GM15510 (cell line): ENCODE results near the gene TERT.

ENCODE experiments used
- POLR2A ChIP-seq: IDR thresholded peaks from 3 replicates; pipeline ENCODE4 v1.6.1; 2011; ENCODE audit warnings: borderline replicate concordance; ENCODE audit not compliant: insufficient read length; ENCODE audit errors: extremely low read depth

The TERT gene

DNA sequence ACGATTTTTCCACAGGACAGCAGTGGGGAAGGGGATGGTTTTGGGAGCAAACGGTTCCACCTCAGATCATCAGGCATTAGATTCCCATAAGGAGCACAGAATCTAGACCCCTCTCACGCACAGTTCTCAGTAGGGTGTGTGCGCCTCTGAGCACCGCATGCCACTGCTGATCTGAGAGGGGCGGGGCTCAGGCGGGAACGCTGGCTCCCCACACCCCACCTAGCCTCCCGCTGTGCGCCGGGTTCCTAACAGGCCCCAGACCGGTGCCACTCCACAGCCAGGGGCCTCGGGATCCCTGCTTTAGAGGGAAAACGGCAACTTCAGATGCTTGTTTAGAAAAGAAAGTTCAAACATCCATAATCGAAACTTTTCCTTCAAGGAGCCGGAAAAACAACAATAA is 20.4 kb downstream of the TERT start:
- TF ChIP-seq POLR2A = no peak

DNA sequence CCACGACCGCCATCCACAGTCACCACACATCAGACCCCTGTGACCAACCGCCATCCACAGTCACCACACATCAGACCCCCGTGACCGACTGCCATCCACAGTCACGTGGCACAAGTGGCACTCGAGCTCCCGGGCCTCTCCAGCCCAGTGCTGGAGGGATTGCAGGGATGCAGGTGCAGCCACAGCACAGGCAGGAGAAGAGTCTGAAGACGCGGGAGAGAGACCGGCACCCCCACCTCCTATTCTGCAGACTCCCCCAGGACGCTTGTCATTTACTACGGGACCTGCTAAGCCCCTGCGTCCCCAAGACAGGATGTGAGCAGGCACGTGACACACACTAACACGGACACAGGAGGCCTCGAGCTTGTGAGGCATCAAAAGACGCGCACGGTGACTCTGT is 21.1 kb downstream of the TERT start:
- TF ChIP-seq POLR2A = no peak

- TF ChIP-seq POLR2A = no peak
Measured at GRCh38 chr5:1272201-1272600, 22.7 kb downstream of the TERT start.

- TF ChIP-seq POLR2A = no peak
Measured at GRCh38 chr5:1270933-1271914, 23.6 kb downstream of the TERT start.

- no peak for TF ChIP-seq POLR2A
Measured at GRCh38 chr5:1270426-1270825, 24.4 kb downstream of the TERT start.

DNA sequence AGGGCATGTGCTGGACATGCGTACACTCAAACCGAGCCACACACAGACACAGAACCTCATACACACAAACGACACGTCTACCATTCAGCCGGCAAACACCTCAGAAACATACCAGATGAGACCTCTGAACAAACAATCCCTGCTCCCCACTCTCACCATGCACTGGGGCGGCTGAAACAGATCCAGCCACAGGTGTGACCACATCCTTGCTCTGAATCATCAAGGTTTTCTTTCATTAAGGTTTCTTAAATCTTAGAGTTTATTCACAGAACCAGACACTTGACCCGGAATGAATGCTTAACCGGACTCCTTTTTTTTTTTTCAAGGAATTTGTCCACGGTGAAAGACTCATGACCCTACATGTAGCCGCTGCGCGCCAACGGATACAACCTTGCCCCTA is 26.2 kb downstream of the TERT start:
- TF ChIP-seq POLR2A = no peak

DNA sequence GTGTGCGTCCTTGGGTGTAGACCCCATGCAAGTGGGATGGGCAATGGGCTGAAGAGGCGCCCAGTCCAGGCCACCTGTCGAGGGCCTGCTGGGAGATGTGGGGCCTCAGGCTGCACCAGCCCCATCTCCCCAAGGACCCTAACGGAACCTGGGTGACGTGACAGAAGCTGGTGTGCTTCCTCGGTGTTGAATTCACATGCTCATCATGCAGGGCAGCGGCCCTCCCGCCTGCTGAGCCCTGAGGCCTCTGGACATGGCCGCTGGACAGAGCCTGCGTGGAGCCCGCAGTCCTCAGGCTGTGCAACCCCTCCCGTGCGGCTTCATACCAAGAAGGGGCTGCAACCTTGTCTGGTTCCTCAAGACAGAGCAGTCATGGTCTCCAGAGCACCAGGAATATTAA is 26.8 kb downstream of the TERT start:
- no peak for TF ChIP-seq POLR2A

GRCh38 chr5:1266791-1267190 is 28.1 kb downstream of the TERT start:
- TF ChIP-seq POLR2A = no peak

DNA sequence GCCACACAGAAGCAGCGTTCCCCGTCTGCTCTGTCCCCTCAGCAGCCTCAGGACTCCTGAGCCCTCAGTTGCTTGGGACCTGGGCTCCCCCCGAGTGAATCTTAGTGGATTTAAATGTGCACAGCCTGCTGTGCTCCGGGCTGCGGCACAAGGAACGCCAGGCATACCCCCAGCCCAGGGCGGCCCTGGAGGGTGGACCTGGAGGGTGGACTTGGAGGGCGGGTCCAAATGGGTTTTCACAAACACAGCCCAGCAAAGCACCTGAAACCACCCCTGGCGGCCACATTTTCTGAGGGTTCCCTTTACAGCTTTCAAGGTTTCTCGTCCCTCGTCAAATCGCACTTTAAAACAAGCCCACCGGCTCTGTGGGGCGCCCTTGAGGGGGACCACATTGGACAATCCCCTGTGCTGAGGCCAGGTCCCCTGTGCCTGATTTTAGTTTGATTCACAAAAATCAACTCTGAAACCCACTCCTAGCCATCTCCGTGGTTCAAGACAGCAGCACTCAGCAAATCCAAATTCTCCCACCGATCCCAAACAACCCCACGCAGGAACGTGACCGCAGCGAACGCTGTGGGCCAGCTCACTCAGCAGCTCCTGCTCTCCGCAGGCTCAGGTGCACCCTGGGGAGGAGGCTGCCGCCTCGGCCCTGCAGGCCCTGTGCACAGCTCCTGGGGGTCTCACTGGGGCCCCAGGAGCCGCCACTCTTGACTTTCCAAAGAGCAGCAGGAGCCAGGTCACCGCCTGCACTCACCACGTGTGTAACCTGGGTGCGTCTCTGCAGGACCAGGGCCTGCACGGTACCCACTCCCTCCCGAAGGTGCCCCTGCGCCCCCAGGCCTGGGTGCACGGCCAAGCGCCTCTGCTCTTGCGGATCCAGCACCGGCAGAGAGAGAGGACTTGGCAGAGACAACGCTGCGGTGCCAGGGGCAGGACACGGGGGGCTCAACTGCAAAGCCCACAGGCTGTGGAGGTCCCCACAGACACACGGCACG is 29.1 kb downstream of the TERT start:
- no peak for TF ChIP-seq POLR2A

- no peak for TF ChIP-seq POLR2A
Measured at GRCh38 chr5:1265026-1265425, 29.8 kb downstream of the TERT start.

DNA sequence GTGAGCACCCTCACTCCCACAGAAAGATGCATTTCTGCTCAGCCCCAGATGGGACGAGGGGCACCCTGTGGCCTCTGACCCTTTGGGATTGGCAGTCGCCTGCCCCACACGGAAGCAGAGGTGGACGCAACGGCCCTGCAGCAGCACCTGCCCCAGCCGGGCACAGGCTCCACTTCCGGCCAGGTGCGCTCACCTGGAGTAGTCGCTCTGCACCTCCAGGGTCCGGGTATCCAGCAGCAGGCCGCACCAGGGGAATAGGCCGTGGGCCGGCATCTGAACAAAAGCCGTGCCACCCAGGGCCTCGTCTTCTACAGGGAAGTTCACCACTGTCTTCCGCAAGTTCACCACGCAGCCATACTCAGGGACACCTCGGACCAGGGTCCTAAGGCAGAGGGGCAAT is 30.7 kb downstream of the TERT start:
- TF ChIP-seq POLR2A = no peak

- no peak for TF ChIP-seq POLR2A
Measured at GRCh38 chr5:1262381-1262780, 32.5 kb downstream of the TERT start.

DNA sequence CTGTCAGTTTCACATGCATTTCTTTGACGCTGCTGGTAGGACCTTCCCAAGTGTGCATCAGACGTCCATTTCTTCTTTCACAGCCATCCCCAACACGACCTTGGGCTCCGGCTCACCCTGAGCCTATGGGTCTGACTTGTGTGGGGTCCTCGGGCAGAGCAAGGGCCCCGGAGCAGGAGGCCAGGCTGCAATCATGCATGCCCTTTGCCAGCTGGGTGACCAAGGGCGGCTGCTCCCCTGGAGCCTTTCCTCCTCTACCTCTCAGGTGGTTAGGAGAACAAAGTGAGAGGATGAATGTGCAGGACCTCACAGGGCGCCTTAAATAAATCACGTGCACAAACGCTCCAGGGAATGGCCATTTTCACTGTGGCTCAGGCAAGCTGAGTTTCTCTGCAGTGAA is 33.2 kb downstream of the TERT start:
- no peak for TF ChIP-seq POLR2A

- TF ChIP-seq POLR2A = no peak
Measured at GRCh38 chr5:1259806-1260480, 34.9 kb downstream of the TERT start.

DNA sequence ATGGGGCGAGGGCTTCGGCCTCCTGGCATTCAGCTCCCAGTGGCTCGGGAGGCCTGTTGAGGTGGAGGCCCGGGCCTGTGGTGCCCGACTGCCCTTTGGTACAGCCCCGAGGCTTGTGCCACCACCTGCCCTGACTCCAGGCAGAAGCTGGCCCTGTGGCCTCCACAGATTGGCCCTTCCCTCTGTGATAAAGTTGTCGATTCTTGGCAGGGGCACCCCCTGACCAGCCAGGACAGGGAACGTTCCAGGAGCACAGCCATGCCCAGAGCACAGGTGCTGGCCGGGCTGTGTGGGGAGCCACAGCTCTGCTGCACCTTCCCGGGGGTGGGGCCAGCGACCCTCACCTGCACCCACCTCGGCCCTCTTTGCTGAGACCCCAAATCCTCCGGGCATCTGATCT is 37.0 kb downstream of the TERT start:
- TF ChIP-seq POLR2A = no peak
